ENCODE results near the gene CYS1.

DNA sequence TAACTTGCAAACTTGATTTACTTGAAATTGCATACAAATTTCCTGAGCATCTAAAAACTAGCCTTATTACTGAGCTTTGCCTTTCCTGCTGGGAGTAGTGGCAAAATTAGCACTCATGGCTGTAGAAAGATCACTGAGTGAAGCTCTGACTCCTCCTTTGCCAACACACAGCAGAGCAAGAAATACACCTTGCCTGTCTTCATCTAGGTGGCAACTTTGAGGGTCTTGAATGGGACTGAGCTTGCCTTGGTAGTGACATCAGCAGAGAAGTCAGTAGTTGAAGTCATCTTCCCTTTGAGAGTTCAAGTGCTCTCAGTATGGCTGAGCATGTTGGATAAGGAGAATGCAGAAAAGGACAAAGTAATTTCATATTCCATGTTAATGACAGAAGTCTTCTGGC is 48.2 kb upstream of the CYS1 start:
- TF ChIP-seq, protein P1, sequence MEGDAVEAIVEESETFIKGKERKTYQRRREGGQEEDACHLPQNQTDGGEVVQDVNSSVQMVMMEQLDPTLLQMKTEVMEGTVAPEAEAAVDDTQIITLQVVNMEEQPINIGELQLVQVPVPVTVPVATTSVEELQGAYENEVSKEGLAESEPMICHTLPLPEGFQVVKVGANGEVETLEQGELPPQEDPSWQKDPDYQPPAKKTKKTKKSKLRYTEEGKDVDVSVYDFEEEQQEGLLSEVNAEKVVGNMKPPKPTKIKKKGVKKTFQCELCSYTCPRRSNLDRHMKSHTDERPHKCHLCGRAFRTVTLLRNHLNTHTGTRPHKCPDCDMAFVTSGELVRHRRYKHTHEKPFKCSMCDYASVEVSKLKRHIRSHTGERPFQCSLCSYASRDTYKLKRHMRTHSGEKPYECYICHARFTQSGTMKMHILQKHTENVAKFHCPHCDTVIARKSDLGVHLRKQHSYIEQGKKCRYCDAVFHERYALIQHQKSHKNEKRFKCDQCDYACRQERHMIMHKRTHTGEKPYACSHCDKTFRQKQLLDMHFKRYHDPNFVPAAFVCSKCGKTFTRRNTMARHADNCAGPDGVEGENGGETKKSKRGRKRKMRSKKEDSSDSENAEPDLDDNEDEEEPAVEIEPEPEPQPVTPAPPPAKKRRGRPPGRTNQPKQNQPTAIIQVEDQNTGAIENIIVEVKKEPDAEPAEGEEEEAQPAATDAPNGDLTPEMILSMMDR (IDR thresholded peaks at IDR 0.05) = no peak
- TF ChIP-seq POLR2AphosphoS5 (IDR thresholded peaks at IDR 0.05) = no peak

All from suprapubic skin (tissue), 3 donors.